ENCODE measurements around the gene SGPL1. TPM values are rescaled to one million over a fixed set of nuclear protein-coding genes. Genes with fewer than 3 reads are reported as not detected.

The SGPL1 gene
- total RNA-seq, 4 donors from 2014 or later = 24.9 to 65.4 (median 61.3) TPM

DNA sequence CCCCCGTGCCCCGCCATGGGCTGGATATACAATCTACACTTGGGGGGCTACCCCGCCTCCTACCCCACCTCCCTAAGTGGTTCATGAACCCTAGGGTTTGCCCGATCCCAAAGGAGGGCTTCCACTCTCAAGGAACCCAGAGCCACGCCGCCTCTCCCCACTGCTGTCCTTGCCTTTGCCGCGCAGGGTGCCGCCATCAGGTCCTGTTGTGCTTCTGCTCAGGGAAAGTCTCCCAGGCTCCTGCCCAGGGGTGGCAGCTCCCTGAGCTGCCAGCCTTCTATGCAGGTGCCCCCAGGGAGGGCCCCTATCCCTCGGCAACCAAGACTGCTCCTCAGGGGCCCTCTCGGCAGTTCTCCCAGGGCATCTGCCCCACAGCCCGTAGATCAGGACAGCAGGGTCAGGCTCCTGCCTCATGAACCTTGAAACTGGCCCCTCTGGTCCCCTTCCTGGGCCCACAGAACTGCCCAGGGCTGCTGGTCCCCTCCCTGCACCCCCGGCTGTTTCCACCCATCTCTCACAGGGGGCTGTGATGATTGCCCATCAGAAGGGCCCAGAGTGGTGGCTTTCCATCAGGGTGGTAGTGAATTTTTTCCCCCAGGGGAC lies 85.6 kb downstream of the SGPL1 start:
- TF ChIP-seq POLR2A (IDR thresholded peaks at IDR 0.05) (no peak), CTCF (IDR thresholded peaks at IDR 0.05) (no peak), POLR2AphosphoS5 (IDR thresholded peaks at IDR 0.05) (no peak), EP300 (IDR thresholded peaks at IDR 0.05; ENCODE audit: low read depth) (no peak)
- H3K4me3 ChIP-seq = no peak overlapping the region
- in situ Hi-C loops (cut with MboI; ENCODE audit: low pct_ligation_motif_present in 1 of 4, low pct_unique_long_range_greater_than_20kb in 1 of 4, low sequenced_read_pairs in 3 of 4) = loop anchor here in 1 of 4 donors (10.0 kb wide), 1 partner anchor 303 kb away; no protein-coding TSS in a partner anchor
- DNase-seq = peak; percentile 3
- H3K27ac ChIP-seq = no peak overlapping the region
- peaks cover 0 to 5% (median 0%) of the 10 kb centered on the region in 4 donors for H3K4me1 ChIP-seq
- WGBS, 2 donors (ENCODE audit: low coverage in 1 of 2) = 87% methylated on average over 11 of the region's 13 CpGs; no CpG with 5 or more reads in 1 of the 2 donors
- H3K9me3 ChIP-seq = no peaks in the 10 kb centered on the region
- intact Hi-C loops (cut with DNase I; ENCODE audit: low total_unique reads) = no loop called here
- no peaks in the 10 kb centered on the region for H3K27me3 ChIP-seq
- H3K36me3 ChIP-seq = no peaks in the 10 kb centered on the region

GRCh38 chr10:70902661-70903261 lies 87.0 kb downstream of the SGPL1 start:
- Histone ChIP-seq H3K4me1 (peaks cover 4 to 18% (median 7%) of the 10 kb centered on the region in 4 donors), H3K4me3 (no peak overlapping the region), H3K27me3 (no peaks in the 10 kb centered on the region), H3K36me3 (no peaks in the 10 kb centered on the region), H3K27ac (no peak overlapping the region), H3K9me3 (no peaks in the 10 kb centered on the region)
- in situ Hi-C loops (cut with MboI; ENCODE audit: low pct_ligation_motif_present in 1 of 4, low pct_unique_long_range_greater_than_20kb in 1 of 4, low sequenced_read_pairs in 3 of 4) (loop anchor here in 1 of 4 donors (10.0 kb wide), 1 partner anchor 302 kb away; no protein-coding TSS in a partner anchor), intact Hi-C loops (cut with DNase I; ENCODE audit: low total_unique reads) (no loop called here)
- WGBS, 2 donors (ENCODE audit: low coverage in 1 of 2) = 77% methylated on average over 5 of the region's 5 CpGs; no CpG with 5 or more reads in 1 of the 2 donors
- no peak for DNase-seq
- TF ChIP-seq POLR2AphosphoS5 (IDR thresholded peaks at IDR 0.05) = no peak
- TF ChIP-seq EP300 (IDR thresholded peaks at IDR 0.05; ENCODE audit: low read depth) = no peak
- TF ChIP-seq POLR2A (IDR thresholded peaks at IDR 0.05) = no peak
- no peak for TF ChIP-seq CTCF (IDR thresholded peaks at IDR 0.05)

GRCh38 chr10:70903262-70903921 lies 87.6 kb downstream of the SGPL1 start:
- H3K4me1 ChIP-seq = peaks cover 4 to 23% (median 10%) of the 10 kb centered on the region in 4 donors
- no peaks in the 10 kb centered on the region for H3K9me3 ChIP-seq
- intact Hi-C loops (cut with DNase I; ENCODE audit: low total_unique reads) (no loop called here), in situ Hi-C loops (cut with MboI; ENCODE audit: low pct_ligation_motif_present in 1 of 4, low pct_unique_long_range_greater_than_20kb in 1 of 4, low sequenced_read_pairs in 3 of 4) (loop anchor here in 1 of 4 donors (10.0 kb wide), 1 partner anchor 301 kb away; no protein-coding TSS in a partner anchor)
- no peak overlapping the region for H3K27ac ChIP-seq
- no peaks in the 10 kb centered on the region for H3K27me3 ChIP-seq
- TF ChIP-seq POLR2AphosphoS5 (IDR thresholded peaks at IDR 0.05) (no peak), POLR2A (IDR thresholded peaks at IDR 0.05) (no peak), CTCF (IDR thresholded peaks at IDR 0.05) (peak; percentile 79 to 92 (median 89))
- no peaks in the 10 kb centered on the region for H3K36me3 ChIP-seq
- no peak overlapping the region for H3K4me3 ChIP-seq
- 73% methylated on average over 11 of the region's 14 CpGs; no CpG with 5 or more reads in 1 of the 2 donors for WGBS, 2 donors (ENCODE audit: low coverage in 1 of 2)
- peak; percentile 56 for DNase-seq
